Lower leg skin (tissue), 3 donors: Measurements from ENCODE around the gene GNB1.

ENCODE experiments used
- POLR2A ChIP-seq, 2 donors: fragments of 450-650 bp; IDR thresholded peaks; one replicate each; pipeline ENCODE4 v1.6.1; 2016 to 2017; ENCODE audit warnings: antibody characterized with exemption in 2 of 2, mild to moderate bottlenecking in 1 of 2, moderate library complexity in 1 of 2
- TF ChIP-seq, protein P1 (sequence below), 3 donors: fragments of 450-650 bp; IDR thresholded peaks; one replicate each; pipeline ENCODE4 v1.5.1; 2016; ENCODE audit warnings: antibody characterized with exemption in 3 of 3, mild to moderate bottlenecking in 3 of 3, moderate library complexity in 2 of 3

DNA sequence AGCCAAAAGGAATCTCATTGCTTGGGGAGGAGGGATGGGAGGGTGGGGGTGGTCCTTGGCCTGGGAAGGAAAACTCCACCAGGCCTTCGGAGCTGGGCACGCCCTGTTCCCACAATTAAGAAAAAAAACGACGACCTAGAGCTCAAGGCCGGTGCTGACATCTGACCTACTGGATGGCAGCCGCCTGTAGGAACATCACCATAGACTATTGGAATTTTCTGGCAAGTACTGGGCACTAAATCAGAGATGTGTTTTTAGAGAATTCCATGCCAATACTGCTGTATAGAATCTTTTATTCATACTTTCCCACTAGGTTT, 113.3 kb downstream of the GNB1 start:
- TF ChIP-seq POLR2A (IDR thresholded peaks at IDR 0.05), result no peak
- TF ChIP-seq, protein P1, sequence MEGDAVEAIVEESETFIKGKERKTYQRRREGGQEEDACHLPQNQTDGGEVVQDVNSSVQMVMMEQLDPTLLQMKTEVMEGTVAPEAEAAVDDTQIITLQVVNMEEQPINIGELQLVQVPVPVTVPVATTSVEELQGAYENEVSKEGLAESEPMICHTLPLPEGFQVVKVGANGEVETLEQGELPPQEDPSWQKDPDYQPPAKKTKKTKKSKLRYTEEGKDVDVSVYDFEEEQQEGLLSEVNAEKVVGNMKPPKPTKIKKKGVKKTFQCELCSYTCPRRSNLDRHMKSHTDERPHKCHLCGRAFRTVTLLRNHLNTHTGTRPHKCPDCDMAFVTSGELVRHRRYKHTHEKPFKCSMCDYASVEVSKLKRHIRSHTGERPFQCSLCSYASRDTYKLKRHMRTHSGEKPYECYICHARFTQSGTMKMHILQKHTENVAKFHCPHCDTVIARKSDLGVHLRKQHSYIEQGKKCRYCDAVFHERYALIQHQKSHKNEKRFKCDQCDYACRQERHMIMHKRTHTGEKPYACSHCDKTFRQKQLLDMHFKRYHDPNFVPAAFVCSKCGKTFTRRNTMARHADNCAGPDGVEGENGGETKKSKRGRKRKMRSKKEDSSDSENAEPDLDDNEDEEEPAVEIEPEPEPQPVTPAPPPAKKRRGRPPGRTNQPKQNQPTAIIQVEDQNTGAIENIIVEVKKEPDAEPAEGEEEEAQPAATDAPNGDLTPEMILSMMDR (IDR thresholded peaks at IDR 0.05), result no peak
